OCI-LY1 (cell line): ENCODE results near the gene ADAMTS6.

Experiments used
- CTCF ChIP-seq: fragments of 200-600 bp; sonication (generic), shearing (Covaris generic); IDR thresholded peaks from 2 replicates; pipeline ENCODE4 v1.5.1; 2017; ENCODE audit warnings: mild to moderate bottlenecking, antibody characterized with exemption, low read length, moderate library complexity, mixed read lengths
- EZH2 ChIP-seq: fragments of 200-600 bp; sonication (generic), shearing (Covaris generic); IDR thresholded peaks from 2 replicates; pipeline ENCODE4 v1.8.0; 2017; ENCODE audit warnings: borderline replicate concordance, mixed run types, mild to moderate bottlenecking, antibody characterized with exemption, low read length, moderate library complexity, mixed read lengths

DNA sequence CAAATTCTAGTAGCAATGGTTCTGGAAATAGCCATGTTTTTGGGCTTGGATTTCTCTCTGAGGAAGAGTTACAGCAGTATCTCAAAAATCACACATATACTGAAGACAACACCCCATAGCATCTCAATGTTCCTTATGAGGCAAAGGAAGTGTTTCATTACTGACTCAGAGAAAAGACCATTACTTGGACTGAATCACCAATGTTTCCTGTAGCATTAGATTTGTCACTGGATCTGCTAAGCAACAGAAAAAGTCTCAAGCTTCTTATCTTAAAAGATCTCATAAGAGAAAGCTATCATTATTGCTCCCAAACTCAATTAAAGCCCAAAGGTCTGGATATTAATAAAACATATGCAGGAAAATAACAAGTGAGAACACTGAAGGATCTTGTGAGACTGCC lies 272.4 kb downstream of the ADAMTS6 start:
- TF ChIP-seq CTCF (no peak), EZH2 (no peak)
